HPDE6-E6E7 (cell line): ENCODE data around the gene MRPL50.
"Not testable (repeated sequence)": the region's sequence is repeated elsewhere in the genome, so short reads cannot be mapped to it uniquely, and the experiment has no call there.

Experiments
- DNase-seq: peaks from one replicate; pipeline ENCODE4 v3.0.0; 2011; ENCODE audit warnings: missing footprints; ENCODE audit errors: extremely low spot score

MRPL50 gene

DNA sequence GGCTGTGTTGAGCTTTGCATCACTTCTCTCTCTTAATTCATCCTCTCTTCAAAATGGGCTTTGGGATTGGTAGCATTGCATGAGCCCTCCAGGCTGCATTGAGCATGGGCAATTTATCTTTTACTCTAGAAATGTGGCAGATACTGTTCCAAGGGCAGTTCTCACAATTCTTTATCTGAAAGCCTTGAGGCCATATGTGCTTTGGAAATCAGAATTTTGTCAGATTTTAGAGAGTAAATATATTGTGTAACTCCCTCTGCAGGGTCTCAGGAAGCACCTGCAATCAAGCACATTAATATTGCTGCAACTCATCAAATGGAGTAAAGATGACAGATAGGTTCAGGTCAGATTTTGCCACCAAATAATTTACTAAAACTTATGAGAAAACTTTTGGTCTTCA lies 19.6 kb upstream of the MRPL50 start:
- no peak for DNase-seq

GRCh38 chr9:101417389-101417788 lies 19.0 kb upstream of the MRPL50 start:
- no peak for DNase-seq

GRCh38 chr9:101415578-101415977 lies 17.2 kb upstream of the MRPL50 start:
- DNase-seq = no peak

GRCh38 chr9:101414839-101415238 lies 16.4 kb upstream of the MRPL50 start:
- DNase-seq = no peak

GRCh38 chr9:101409079-101409477 lies 10.7 kb upstream of the MRPL50 start:
- DNase-seq = no peak

GRCh38 chr9:101408374-101409078 lies 10.1 kb upstream of the MRPL50 start:
- no peak for DNase-seq

DNA sequence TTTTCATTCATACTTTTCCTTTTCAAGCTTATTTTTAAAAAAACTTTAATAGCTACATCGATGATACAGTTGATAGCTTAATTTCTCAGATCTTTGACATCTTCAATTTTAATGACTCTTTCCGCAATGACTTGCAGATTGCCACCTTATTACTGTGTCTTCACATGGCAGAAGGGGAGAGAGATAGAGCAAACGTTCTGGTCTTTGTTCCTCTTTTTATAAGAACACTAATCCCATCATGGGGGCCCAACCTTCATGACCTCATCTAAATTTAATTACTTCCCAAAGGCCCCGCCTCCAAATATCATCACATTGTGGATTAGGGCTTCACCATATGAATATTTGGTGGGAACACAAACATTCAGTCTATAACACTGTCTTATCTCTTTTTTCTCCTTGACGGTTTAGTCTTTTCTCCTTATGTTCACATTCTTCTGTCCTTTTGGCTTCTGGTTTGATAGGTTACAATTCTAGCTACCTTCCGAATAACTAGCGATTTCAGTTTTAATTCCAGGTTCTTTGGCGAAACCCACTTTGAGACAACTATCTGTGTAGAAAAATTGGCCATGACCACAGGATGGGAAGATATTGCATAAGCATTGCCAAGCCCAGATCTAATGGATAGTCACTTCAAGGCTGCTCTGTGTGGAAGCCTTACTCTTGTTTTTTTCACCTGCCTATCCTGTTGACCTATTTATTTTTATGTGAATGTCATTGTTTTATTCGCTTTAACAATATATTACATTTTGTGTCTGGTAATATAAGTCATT lies 5.3 kb upstream of the MRPL50 start:
- DNase-seq = no peak

DNA sequence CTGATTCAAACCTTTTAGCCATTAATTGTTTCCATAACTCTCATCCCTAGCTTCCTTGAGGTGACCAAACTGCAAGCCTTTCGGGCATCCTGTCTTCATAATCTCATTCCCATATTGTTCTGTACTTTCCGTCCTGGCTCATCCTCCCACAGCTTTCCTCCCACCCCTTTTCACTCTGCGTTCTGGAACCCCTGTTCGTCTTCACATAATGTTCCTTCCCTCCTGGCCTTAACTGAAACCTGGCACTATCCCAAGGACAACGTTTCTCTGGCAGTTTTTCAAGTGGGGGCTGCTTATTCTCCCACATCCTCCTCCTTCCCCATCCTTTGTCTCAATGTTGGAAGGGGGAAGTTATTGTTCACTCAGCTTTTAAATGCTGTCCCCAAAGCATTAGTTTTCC lies 1.7 kb upstream of the MRPL50 start:
- DNase-seq = no peak

DNA sequence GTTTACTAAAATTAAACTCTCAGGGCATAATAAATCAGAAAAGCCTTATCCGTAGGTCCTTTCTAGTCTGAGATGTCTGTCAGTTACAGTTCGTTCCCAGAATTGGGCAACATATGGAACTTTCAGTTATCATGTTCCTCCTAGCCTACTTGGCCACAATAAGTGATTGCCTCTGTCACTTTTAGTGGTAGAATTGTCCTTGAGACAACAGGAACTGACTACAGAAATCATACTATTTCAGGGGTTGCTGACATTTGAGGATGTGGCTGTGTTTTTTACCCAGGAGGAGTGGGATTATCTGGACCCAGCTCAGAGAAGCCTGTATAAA lies 1.2 kb upstream of the MRPL50 start:
- no peak for DNase-seq

- peak; percentile 21 for DNase-seq
Measured at GRCh38 chr9:101398930-101399642, 668 bp upstream of the MRPL50 start.

GRCh38 chr9:101397746-101398067 lies 711 bp downstream of the MRPL50 start:
- no peak for DNase-seq

- DNase-seq = no peak
Measured at GRCh38 chr9:101394687-101395086, 3.7 kb downstream of the MRPL50 start.

DNA sequence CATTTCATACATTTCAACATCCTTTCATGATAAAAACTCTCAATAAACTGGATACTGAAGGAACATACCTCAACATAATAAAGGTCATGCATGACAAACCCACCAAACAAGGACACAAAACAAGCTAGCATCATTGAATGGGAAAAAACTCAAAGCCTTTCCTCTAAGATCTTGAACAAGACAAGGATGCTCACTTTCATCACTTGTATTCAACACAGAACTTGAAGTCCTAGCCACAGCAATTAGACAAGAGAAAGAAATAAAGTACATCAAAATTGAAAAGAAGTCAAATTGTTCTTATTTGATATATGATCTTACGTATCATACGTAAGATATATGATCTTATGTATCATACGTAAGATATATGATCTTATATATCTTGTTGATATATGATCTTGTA lies 5.3 kb downstream of the MRPL50 start:
- no peak for DNase-seq

DNA sequence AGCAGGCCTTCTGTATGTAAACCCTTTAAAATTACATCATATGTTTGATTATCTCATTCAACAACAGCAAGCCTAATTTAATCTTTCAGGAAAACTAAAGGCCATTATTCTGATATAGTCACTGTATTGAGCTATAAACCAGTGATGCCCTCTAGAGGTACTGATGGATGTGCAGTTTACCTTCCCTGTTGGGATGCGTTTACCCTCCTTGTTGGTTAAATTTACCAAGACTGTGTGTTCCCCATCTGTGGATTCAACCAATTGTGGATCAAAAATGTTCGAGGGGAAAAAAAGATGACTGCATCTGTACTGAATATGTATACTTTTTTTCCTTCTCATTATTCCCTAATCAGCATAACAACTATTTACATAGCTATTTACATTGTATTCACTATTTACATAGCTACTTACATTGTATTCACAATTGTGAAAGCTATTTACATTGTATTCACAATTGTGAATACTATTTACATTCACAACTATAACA lies 9.9 kb downstream of the MRPL50 start:
- no peak for DNase-seq

GRCh38 chr9:101387871-101388506 lies 10.4 kb downstream of the MRPL50 start:
- DNase-seq = no peak

- DNase-seq = not testable (repeated sequence)
Measured at GRCh38 chr9:101384873-101385536, 13.4 kb downstream of the MRPL50 start, which contains the start of gene BAAT. TSS of gene BAAT (minus strand) at chr9:101385006. CDS start at chr9:101371404, 13,602 bp downstream.

DNA sequence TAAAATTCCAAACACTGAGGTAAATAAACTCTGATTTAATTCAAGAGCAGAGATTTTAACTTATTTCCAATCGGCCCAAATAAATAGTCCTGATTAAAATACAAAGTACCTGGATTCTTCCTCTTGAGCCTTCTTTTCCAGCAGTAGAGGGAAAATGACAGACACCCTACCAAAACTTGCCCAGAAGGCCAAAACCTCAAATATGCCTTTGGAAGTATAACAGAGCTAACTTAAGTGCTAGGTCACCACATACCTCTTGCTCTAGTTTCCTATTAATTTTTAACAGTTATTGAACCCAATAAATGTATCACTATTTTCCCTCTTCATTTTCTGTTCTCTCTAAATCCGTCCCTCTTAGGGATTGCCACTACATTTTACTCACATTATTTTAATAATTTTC lies 15.1 kb downstream of the MRPL50 start:
- DNase-seq = no peak

GRCh38 chr9:101381833-101382342 lies 16.5 kb downstream of the MRPL50 start:
- DNase-seq = no peak

- DNase-seq = no peak
Measured at GRCh38 chr9:101381118-101381517, 17.3 kb downstream of the MRPL50 start.

GRCh38 chr9:101380295-101380694 lies 18.1 kb downstream of the MRPL50 start:
- no peak for DNase-seq

DNA sequence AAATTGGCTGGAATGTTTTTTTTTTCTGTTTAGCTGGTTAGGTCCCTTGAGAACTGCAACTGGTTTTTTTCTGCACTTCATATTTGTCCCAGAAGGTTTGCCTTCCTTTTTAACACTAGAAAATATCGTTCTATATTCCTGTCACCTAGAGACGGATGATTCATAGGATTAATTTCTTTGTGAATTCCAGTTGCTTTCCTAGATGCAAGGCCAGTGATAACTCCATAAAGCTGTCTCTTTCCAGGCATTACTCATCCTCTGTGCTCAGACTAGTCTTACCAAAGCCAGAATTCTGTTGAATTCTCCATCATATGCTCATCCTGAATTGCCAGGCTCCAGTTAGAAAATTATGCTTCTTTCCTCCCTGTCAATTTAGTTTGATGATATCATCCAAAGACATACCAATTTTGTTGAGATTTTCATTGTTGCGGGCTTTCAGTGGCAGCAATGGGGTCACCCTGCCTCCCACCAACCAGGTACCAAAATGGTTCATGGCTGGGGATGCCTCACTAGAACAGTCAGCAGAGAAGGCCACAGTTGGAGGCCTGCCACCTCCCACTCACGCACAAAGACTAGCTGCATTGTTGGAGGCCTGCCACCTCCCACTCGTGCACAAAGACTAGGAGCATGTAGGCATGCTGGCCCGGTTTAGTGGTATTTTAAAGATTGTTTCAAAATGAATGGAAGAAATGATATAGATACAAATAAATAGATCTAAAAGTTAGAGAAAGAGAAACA lies 22.1 kb downstream of the MRPL50 start:
- no peak for DNase-seq
